ENCODE results near the gene PRKACA. TPM values are rescaled to one million over a fixed set of nuclear protein-coding genes. Genes with fewer than 3 reads are reported as not detected.

The PRKACA gene
- 103 TPM in 2 replicates for total RNA-seq
- long read RNA-seq = 0 reads

DNA sequence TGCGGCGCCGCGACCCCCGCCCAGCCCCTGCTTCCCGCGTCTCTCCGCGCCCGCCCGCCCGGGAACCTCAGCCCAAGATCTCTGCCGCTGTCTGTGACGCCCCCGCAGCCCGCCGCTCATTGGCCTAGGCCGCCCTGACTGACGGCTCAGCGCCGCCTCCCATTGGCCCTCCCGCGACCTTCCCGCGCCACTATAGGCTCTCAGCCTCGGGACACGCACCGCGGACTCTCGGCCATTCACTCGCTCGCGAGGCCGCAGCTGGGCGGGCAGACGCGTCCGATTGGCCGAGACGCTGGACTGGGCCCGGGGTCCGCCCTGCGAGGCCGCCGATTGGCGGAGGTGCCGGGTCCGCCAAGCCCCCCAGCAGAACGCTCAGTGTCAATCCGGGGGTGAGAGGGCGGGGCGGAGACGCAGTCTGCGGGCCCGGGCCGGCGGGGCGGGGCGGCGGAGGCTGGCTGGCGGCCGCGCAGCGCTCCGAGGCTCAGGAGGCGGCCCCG, at the start of gene PRKACA:
TSS of gene PRKACA (minus strand) at position 95 of the 497 bp plus-strand sequence. CDS start 215 bp downstream, outside the sequence.
- TF ChIP-seq, protein P1, sequence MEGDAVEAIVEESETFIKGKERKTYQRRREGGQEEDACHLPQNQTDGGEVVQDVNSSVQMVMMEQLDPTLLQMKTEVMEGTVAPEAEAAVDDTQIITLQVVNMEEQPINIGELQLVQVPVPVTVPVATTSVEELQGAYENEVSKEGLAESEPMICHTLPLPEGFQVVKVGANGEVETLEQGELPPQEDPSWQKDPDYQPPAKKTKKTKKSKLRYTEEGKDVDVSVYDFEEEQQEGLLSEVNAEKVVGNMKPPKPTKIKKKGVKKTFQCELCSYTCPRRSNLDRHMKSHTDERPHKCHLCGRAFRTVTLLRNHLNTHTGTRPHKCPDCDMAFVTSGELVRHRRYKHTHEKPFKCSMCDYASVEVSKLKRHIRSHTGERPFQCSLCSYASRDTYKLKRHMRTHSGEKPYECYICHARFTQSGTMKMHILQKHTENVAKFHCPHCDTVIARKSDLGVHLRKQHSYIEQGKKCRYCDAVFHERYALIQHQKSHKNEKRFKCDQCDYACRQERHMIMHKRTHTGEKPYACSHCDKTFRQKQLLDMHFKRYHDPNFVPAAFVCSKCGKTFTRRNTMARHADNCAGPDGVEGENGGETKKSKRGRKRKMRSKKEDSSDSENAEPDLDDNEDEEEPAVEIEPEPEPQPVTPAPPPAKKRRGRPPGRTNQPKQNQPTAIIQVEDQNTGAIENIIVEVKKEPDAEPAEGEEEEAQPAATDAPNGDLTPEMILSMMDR (conservative IDR thresholded peaks at IDR 0.05) = no peak
- Mint-ChIP-seq H3K27me3 (ENCODE audit: low read depth) (no peaks in the 10 kb centered on the region), H3K36me3 (ENCODE audit: low read depth) (no peaks in the 10 kb centered on the region), H3K9me3 (no peaks in the 10 kb centered on the region), H3K27ac (ENCODE audit: unreplicated experiment) (peak within 1 kb of the TSS; percentile 97), H3K4me3 (peak within 1 kb of the TSS; percentile 96), H3K4me1 (peaks cover 31% of the 10 kb centered on the region)
- peak; percentile 95 for DNase-seq (ENCODE audit: low read depth, low spot score)

DNA sequence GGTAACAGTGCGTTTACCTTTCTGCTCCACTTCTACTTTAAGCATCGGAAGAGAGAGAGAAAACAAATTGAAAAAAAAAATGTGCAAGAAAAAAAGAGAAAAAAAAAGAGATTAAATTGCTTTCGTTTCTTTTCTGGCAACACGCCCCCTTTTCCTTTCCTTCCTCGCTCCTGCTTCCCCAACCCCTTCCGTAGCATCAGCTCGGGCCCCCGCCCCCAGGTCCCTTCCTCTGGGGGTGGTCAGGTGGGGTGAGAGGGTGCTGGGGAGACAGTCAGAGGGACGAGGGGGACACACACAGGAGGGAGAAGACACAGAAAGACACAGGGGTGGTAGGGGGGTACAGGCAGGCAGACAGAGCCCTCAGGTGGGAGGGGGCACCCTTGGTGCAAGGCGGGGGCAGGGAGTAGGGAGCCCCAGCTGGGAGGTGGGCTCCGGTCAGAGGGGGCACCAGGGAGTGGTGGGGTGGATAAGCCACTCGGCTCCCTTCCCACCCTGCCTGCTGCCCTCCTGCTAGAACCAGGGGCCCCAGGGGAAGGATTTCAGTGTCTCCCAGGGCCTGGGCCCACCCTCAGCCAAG, 49.5 kb upstream of the PRKACA start:
- Mint-ChIP-seq H3K27ac (ENCODE audit: unreplicated experiment) (no peak overlapping the region), H3K27me3 (ENCODE audit: low read depth) (no peaks in the 10 kb centered on the region), H3K36me3 (ENCODE audit: low read depth) (peaks cover 16% of the 10 kb centered on the region), H3K9me3 (no peaks in the 10 kb centered on the region), H3K4me3 (no peak overlapping the region), H3K4me1 (peaks cover 12% of the 10 kb centered on the region)
- TF ChIP-seq, protein P1 (conservative IDR thresholded peaks at IDR 0.05) = no peak
- no peak for DNase-seq (ENCODE audit: low read depth, low spot score)

DNA sequence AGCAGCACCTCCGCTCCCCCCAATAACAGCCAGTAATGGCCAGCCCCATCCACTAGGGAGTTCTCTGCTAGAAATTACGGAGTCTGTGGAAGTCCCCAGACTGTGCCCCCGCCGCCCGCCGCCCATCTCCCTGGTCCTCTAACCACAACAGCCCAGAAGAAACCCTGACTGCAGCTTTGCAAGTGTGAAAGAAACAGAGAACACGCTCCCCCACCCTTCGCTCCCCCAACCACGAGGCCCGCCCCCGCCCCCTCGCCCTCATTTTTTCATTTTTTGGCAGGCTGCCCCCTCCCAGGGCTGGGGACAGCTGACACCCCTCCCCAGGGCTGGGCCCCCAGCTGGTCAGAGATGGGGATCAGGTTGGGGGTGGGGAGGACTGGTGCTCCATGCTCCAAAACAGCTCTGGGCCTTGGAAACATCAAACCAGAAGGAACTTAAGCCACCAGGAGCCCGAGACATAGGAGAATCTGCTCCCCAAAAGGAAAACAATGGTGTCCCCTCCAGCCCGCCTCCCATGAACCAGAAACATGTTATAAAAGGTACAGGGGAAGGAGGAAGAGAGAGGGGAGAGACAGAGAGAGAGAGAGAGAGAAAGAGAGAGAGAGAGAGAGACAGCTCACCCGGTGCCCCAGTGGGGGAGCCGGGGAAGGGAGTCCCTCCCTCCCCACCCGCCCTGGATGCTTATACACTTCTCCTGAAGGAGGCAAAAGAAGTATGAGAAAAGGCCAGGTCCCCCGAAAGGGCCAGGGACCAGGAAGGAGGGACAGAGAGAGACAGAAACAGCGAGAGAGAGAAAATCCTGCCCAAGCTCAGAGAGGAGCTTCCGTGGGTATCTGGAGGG, 48.6 kb upstream of the PRKACA start:
- TF ChIP-seq, protein P1 (conservative IDR thresholded peaks at IDR 0.05) = no peak
- Mint-ChIP-seq H3K27me3 (ENCODE audit: low read depth) (no peaks in the 10 kb centered on the region), H3K4me3 (peak overlapping the region; percentile 41), H3K27ac (ENCODE audit: unreplicated experiment) (no peak overlapping the region), H3K9me3 (no peaks in the 10 kb centered on the region), H3K4me1 (peaks cover 12% of the 10 kb centered on the region), H3K36me3 (ENCODE audit: low read depth) (peaks cover 12% of the 10 kb centered on the region)
- no peak for DNase-seq (ENCODE audit: low read depth, low spot score)

DNA sequence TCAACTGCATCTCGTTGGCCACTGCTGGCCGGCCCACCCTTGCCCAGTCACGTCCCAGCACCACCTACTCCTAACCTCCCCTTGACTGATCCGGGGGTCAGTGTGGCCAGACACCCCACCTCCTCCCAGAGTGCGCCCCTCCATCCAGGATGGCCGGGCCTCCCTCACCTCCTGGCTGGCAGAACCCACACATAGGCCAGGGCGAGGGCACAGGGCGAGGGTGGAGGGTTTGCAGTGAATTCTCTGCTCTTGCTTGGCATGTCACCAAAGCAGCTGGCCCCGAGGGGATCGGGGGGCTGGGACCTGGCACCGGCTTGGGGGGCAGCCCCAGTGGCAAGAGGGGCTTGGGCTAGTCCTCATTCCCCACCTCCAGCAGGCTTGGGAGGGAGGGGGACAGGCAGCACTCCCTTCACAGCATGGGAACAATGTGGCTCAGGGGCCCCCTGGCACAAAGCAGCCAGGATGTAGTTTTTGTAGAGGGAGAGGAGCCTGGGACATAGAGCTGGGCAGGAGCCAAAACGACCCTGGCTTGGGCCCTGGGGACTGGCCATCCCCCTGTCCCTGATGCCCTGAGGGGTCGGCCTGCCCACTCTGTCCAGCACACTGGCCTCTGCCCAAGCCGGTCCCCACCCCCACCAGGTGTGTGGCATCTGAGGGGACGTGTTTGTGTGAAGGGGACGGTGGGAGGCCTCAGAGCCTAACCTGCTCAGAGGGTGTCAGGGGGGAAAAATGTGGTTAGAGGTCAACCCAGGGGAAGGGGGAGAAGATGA, 47.3 kb upstream of the PRKACA start:
- H3K4me1 Mint-ChIP-seq = peaks cover 12% of the 10 kb centered on the region
- no peak overlapping the region for H3K27ac Mint-ChIP-seq (ENCODE audit: unreplicated experiment)
- H3K27me3 Mint-ChIP-seq (ENCODE audit: low read depth) = no peaks in the 10 kb centered on the region
- no peak overlapping the region for H3K4me3 Mint-ChIP-seq
- H3K9me3 Mint-ChIP-seq = no peaks in the 10 kb centered on the region
- no peak for DNase-seq (ENCODE audit: low read depth, low spot score)
- TF ChIP-seq, protein P1 (conservative IDR thresholded peaks at IDR 0.05) = no peak
- no peaks in the 10 kb centered on the region for H3K36me3 Mint-ChIP-seq (ENCODE audit: low read depth)

DNA sequence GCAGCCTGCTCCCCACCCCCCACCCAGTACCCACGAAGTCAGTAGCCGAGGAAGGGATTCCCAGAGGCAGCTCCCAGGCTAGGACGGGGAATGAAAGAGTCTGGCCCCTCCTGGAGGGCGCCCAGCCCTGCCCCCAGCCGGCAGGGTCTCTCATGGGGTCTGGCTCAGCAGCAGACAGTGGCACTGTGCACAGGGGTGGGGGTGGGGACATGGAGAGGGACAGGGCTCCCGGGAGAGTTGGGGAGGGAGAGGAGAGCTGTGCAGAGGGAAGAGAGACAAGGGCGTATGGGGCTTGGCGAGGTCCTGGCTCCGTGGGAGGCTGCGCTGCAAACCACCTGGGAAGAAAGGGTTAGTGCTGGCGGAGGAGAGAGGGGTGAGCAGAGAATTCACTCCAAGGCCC, 46.5 kb upstream of the PRKACA start:
- H3K4me3 Mint-ChIP-seq = no peak overlapping the region
- no peak for DNase-seq (ENCODE audit: low read depth, low spot score)

More for the DNA sequence above, 46.5 kb upstream of the PRKACA start:
- TF ChIP-seq, protein P1 (conservative IDR thresholded peaks at IDR 0.05) = no peak
- no peaks in the 10 kb centered on the region for H3K36me3 Mint-ChIP-seq (ENCODE audit: low read depth)
- peaks cover 12% of the 10 kb centered on the region for H3K4me1 Mint-ChIP-seq
- H3K27ac Mint-ChIP-seq (ENCODE audit: unreplicated experiment) = peak overlapping the region; percentile 19
- no peaks in the 10 kb centered on the region for H3K27me3 Mint-ChIP-seq (ENCODE audit: low read depth)
- no peaks in the 10 kb centered on the region for H3K9me3 Mint-ChIP-seq
